ENCODE data around the gene SBF2. TPM values are rescaled to one million over a fixed set of nuclear protein-coding genes. Genes with fewer than 3 reads are reported as not detected.
A peak's percentile ranks its signal among the peaks of the same experiment; 100 is the strongest.

SBF2 gene
- total RNA-seq, 1 donor from 2014 or later, result 24.0 TPM

GRCh38 chr11:9982127-9982795 lies 311.8 kb downstream of the SBF2 start:
- FAIRE-seq (no peak), DNase-seq (ENCODE audit: low read depth) (peak; percentile 82)
- no peak for TF ChIP-seq CTCF (IDR thresholded peaks at IDR 0.05; ENCODE audit: insufficient read depth, low read length, severe bottlenecking)
- Histone ChIP-seq H3K36me3 (ENCODE audit: control insufficient read depth, insufficient read depth, low read length) (no peaks in the 10 kb centered on the region), H3K27me3 (ENCODE audit: control insufficient read depth, insufficient read depth, low read length) (no peaks in the 10 kb centered on the region), H3K4me3 (ENCODE audit: low read depth, low read length) (no peak overlapping the region)

GRCh38 chr11:9980931-9981330 lies 313.1 kb downstream of the SBF2 start:
- no peak for FAIRE-seq
- H3K36me3 ChIP-seq (ENCODE audit: control insufficient read depth, insufficient read depth, low read length), result peaks cover 1% of the 10 kb centered on the region
- no peak for TF ChIP-seq CTCF (IDR thresholded peaks at IDR 0.05; ENCODE audit: insufficient read depth, low read length, severe bottlenecking)
- H3K4me3 ChIP-seq (ENCODE audit: low read depth, low read length), result no peak overlapping the region
- H3K27me3 ChIP-seq (ENCODE audit: control insufficient read depth, insufficient read depth, low read length), result no peaks in the 10 kb centered on the region
- peak; percentile 28 for DNase-seq (ENCODE audit: low read depth)

GRCh38 chr11:9977554-9977953 lies 316.5 kb downstream of the SBF2 start:
- TF ChIP-seq CTCF (IDR thresholded peaks at IDR 0.05; ENCODE audit: insufficient read depth, low read length, severe bottlenecking), result no peak
- no peak for DNase-seq (ENCODE audit: low read depth)
- Histone ChIP-seq H3K27me3 (ENCODE audit: control insufficient read depth, insufficient read depth, low read length) (no peaks in the 10 kb centered on the region), H3K4me3 (ENCODE audit: low read depth, low read length) (no peak overlapping the region), H3K36me3 (ENCODE audit: control insufficient read depth, insufficient read depth, low read length) (peaks cover 1% of the 10 kb centered on the region)
- no peak for FAIRE-seq

GRCh38 chr11:9974375-9974774 lies 319.6 kb downstream of the SBF2 start:
- FAIRE-seq (no peak), DNase-seq (ENCODE audit: low read depth) (no peak)
- no peak for TF ChIP-seq CTCF (IDR thresholded peaks at IDR 0.05; ENCODE audit: insufficient read depth, low read length, severe bottlenecking)
- peaks cover 1% of the 10 kb centered on the region for H3K36me3 ChIP-seq (ENCODE audit: control insufficient read depth, insufficient read depth, low read length)
- H3K4me3 ChIP-seq (ENCODE audit: low read depth, low read length), result no peak overlapping the region
- no peaks in the 10 kb centered on the region for H3K27me3 ChIP-seq (ENCODE audit: control insufficient read depth, insufficient read depth, low read length)

GRCh38 chr11:9973921-9974320 lies 320.1 kb downstream of the SBF2 start:
- FAIRE-seq, result no peak
- no peak for TF ChIP-seq CTCF (IDR thresholded peaks at IDR 0.05; ENCODE audit: insufficient read depth, low read length, severe bottlenecking)
- H3K36me3 ChIP-seq (ENCODE audit: control insufficient read depth, insufficient read depth, low read length), result peaks cover 1% of the 10 kb centered on the region

GRCh38 chr11:9972989-9973388 lies 321.0 kb downstream of the SBF2 start:
- Histone ChIP-seq H3K36me3 (ENCODE audit: control insufficient read depth, insufficient read depth, low read length) (peaks cover 1% of the 10 kb centered on the region), H3K4me3 (ENCODE audit: low read depth, low read length) (no peak overlapping the region), H3K27me3 (ENCODE audit: control insufficient read depth, insufficient read depth, low read length) (no peaks in the 10 kb centered on the region)
- peak; percentile 50 for DNase-seq (ENCODE audit: low read depth)
- peak; percentile 54 for TF ChIP-seq CTCF (IDR thresholded peaks at IDR 0.05; ENCODE audit: insufficient read depth, low read length, severe bottlenecking)
- no peak for FAIRE-seq

More at GRCh38 chr11:9973921-9974320, 320.1 kb downstream of the SBF2 start:
- no peak for DNase-seq (ENCODE audit: low read depth)
- H3K27me3 ChIP-seq (ENCODE audit: control insufficient read depth, insufficient read depth, low read length), result no peaks in the 10 kb centered on the region
- no peak overlapping the region for H3K4me3 ChIP-seq (ENCODE audit: low read depth, low read length)

Measured in bronchial epithelial cell (primary cell).